HEK293 (cell line): ENCODE measurements around the gene SOWAHA.
A peak's percentile ranks its signal among the peaks of the same experiment; 100 is the strongest.

Experiments
- CTCF ChIA-PET: fragments of 350-600 bp; formaldehyde crosslinking; extraction: SDS; loops from one replicate; lab custom pipeline; 2021; ENCODE audit warnings: antibody characterized with exemption; lab: Yijun Ruan, JAX
- POLR2A ChIA-PET: fragments of 300-600 bp; formaldehyde crosslinking; extraction: SDS; loops from one replicate; lab custom pipeline; 2020; ENCODE audit warnings: antibody characterized with exemption, inconsistent platforms; lab: Yijun Ruan, JAX
- H3K27ac ChIP-seq: fragments of 200-500 bp; sonication (Bioruptor generic); 2 replicates; pipeline ENCODE4 v1.5.1; 2014; ENCODE audit warnings: low read depth, low read length, control low read depth, inconsistent platforms; ENCODE audit errors: extremely low read depth
- H3K36me3 ChIP-seq, 2 experiments: fragments of 200-500 bp in 1 of 2; sonication (Bioruptor generic) in 1 of 2; 1 replicate in 1 of 2; 2 replicates in 1 of 2; pipeline ENCODE4 v1.5.1; 2014 to 2017; ENCODE audit warnings: inconsistent platforms in 2 of 2, low read length in 2 of 2; ENCODE audit not compliant: control insufficient read depth in 2 of 2, insufficient read depth in 1 of 2
- H3K4me1 ChIP-seq: fragments of 200-500 bp; sonication (Bioruptor generic); 2 replicates; pipeline ENCODE4 v1.5.1; 2014; ENCODE audit warnings: mild to moderate bottlenecking, low read length, inconsistent platforms; ENCODE audit not compliant: control insufficient read depth, insufficient read depth
- H3K4me3 ChIP-seq: 2 replicates; pipeline ENCODE4 v1.5.1; 2011; ENCODE audit warnings: low read depth, mild to moderate bottlenecking, control low read depth, low read length, moderate library complexity
- H3K9me3 ChIP-seq: fragments of 200-500 bp; sonication (Bioruptor generic); 2 replicates; pipeline ENCODE4 v1.5.1; 2014; ENCODE audit warnings: low read depth, low read length, inconsistent platforms; ENCODE audit not compliant: control insufficient read depth, insufficient read depth
- BCL6B ChIP-seq: fragments of 450-650 bp; formaldehyde crosslinking; IDR thresholded peaks from 2 replicates; pipeline ENCODE4 v1.5.1; 2017; ENCODE audit warnings: missing biosample characterization, missing genetic modification characterization
- GFI1B ChIP-seq: fragments of 450-650 bp; formaldehyde crosslinking; IDR thresholded peaks from 2 replicates; pipeline ENCODE4 v1.5.1; 2016; ENCODE audit warnings: missing biosample characterization, missing genetic modification characterization
- GLIS2 ChIP-seq: fragments of 450-650 bp; formaldehyde crosslinking; IDR thresholded peaks from 2 replicates; pipeline ENCODE4 v1.5.1; 2016; ENCODE audit warnings: missing biosample characterization, missing genetic modification characterization
- HIC1 ChIP-seq: fragments of 450-650 bp; formaldehyde crosslinking; IDR thresholded peaks from 2 replicates; pipeline ENCODE4 v1.5.1; 2016; ENCODE audit warnings: missing biosample characterization, missing genetic modification characterization
- KLF10 ChIP-seq: fragments of 450-650 bp; IDR thresholded peaks from 2 replicates; pipeline ENCODE4 v1.5.1; 2018; ENCODE audit warnings: missing biosample characterization, mild to moderate bottlenecking, missing genetic modification characterization
- SETDB1 ChIP-seq: IDR thresholded peaks from one replicate; pipeline ENCODE4 v1.6.1; 2017; ENCODE audit warnings: mild to moderate bottlenecking, low read length, moderate library complexity, mixed read lengths; ENCODE audit not compliant: insufficient read length
- SP2 ChIP-seq: fragments of 450-650 bp; formaldehyde crosslinking; IDR thresholded peaks from 2 replicates; pipeline ENCODE4 v1.5.1; 2016; ENCODE audit warnings: missing biosample characterization, missing genetic modification characterization
- ZBTB21 ChIP-seq: fragments of 450-650 bp; formaldehyde crosslinking; IDR thresholded peaks from 2 replicates; pipeline ENCODE4 v1.5.1; 2017; ENCODE audit warnings: missing biosample characterization, missing genetic modification characterization
- ZNF140 ChIP-seq: fragments of 450-650 bp; formaldehyde crosslinking; IDR thresholded peaks from 2 replicates; pipeline ENCODE4 v1.5.1; 2016; ENCODE audit warnings: missing biosample characterization, missing genetic modification characterization
- ZNF155 ChIP-seq: fragments of 450-650 bp; formaldehyde crosslinking; IDR thresholded peaks from 2 replicates; pipeline ENCODE4 v1.5.1; 2016; ENCODE audit warnings: missing biosample characterization, missing genetic modification characterization
- ZNF558 ChIP-seq: fragments of 450-650 bp; formaldehyde crosslinking; IDR thresholded peaks from 2 replicates; pipeline ENCODE4 v1.5.1; 2016; ENCODE audit warnings: missing biosample characterization, missing genetic modification characterization
- ZNF600 ChIP-seq: fragments of 450-650 bp; formaldehyde crosslinking; IDR thresholded peaks from 2 replicates; pipeline ENCODE4 v1.5.1; 2016; ENCODE audit warnings: missing biosample characterization, missing genetic modification characterization
- ZNF610 ChIP-seq: fragments of 450-650 bp; formaldehyde crosslinking; IDR thresholded peaks from 2 replicates; pipeline ENCODE4 v1.5.1; 2016; ENCODE audit warnings: missing biosample characterization, missing genetic modification characterization, borderline replicate concordance
- ZNF624 ChIP-seq: fragments of 450-650 bp; formaldehyde crosslinking; IDR thresholded peaks from 2 replicates; pipeline ENCODE4 v1.5.1; 2017; ENCODE audit warnings: missing biosample characterization, missing genetic modification characterization
- ZNF707 ChIP-seq: fragments of 450-650 bp; formaldehyde crosslinking; IDR thresholded peaks from 2 replicates; pipeline ENCODE4 v1.5.1; 2016; ENCODE audit warnings: missing biosample characterization, missing genetic modification characterization
- ZNF791 ChIP-seq: fragments of 450-650 bp; formaldehyde crosslinking; IDR thresholded peaks from 2 replicates; pipeline ENCODE4 v1.5.1; 2016; ENCODE audit warnings: missing biosample characterization, missing genetic modification characterization
- ZNF830 ChIP-seq: fragments of 450-650 bp; IDR thresholded peaks from 2 replicates; pipeline ENCODE4 v1.5.0; 2018; ENCODE audit warnings: missing biosample characterization, missing genetic modification characterization, low read depth, mild to moderate bottlenecking, moderate library complexity
- TF ChIP-seq, protein P1 (sequence below): fragments of 450-650 bp; formaldehyde crosslinking; IDR thresholded peaks from 2 replicates; pipeline ENCODE4 v1.5.1; 2017; ENCODE audit warnings: missing biosample characterization, missing genetic modification characterization
- TF ChIP-seq, protein P2 (sequence below): fragments of 450-650 bp; formaldehyde crosslinking; IDR thresholded peaks from 2 replicates; pipeline ENCODE4 v1.5.1; 2016; ENCODE audit warnings: missing biosample characterization, missing genetic modification characterization
- TF ChIP-seq, protein P3 (sequence below): fragments of 450-650 bp; formaldehyde crosslinking; IDR thresholded peaks from 2 replicates; pipeline ENCODE4 v1.5.1; 2016; ENCODE audit warnings: missing biosample characterization, missing genetic modification characterization
- TF ChIP-seq, protein P4 (sequence below): fragments of 450-650 bp; formaldehyde crosslinking; IDR thresholded peaks from 2 replicates; pipeline ENCODE4 v1.5.1; 2016; ENCODE audit warnings: missing biosample characterization, missing genetic modification characterization
- TF ChIP-seq, protein P5 (sequence below): fragments of 450-650 bp; formaldehyde crosslinking; IDR thresholded peaks from 2 replicates; pipeline ENCODE4 v1.5.1; 2017; ENCODE audit warnings: missing biosample characterization, missing genetic modification characterization

Gene SOWAHA

DNA sequence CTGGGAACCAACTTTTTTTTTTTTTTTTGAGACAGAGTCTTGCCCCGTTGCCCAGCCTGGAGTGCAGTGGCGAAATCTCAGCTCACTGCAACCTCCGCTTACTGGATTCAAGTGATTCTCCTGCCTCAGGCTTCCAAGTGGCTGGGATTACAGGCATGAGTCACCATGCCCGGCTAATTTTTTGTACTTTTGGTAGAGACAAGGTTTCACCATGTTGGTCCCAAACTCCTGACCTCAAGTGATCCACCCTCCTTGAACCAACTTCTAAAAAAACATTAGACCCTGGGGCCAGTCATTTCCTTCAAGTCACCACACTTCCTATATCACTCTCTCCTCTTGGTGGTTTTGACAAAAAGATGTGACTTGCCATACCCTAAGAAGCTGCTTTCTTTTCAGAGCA, 28.2 kb downstream of the SOWAHA start:
- Histone ChIP-seq H3K9me3 (no peaks in the 10 kb centered on the region), H3K36me3 (no peaks in the 10 kb centered on the region), H3K4me3 (no peak overlapping the region), H3K27ac (no peak overlapping the region), H3K4me1 (no peaks in the 10 kb centered on the region)
- ChIA-PET POLR2A (no interaction called here), CTCF (no interaction called here)
- TF ChIP-seq SETDB1, result no peak
- TF ChIP-seq GFI1B, result peak; percentile 29; the same call in 1 of the 2 replicates
- TF ChIP-seq ZNF610 (tag by site-specific recombination), result no peak
- TF ChIP-seq ZNF140 (tag by site-specific recombination), result no peak
- TF ChIP-seq, protein P1, sequence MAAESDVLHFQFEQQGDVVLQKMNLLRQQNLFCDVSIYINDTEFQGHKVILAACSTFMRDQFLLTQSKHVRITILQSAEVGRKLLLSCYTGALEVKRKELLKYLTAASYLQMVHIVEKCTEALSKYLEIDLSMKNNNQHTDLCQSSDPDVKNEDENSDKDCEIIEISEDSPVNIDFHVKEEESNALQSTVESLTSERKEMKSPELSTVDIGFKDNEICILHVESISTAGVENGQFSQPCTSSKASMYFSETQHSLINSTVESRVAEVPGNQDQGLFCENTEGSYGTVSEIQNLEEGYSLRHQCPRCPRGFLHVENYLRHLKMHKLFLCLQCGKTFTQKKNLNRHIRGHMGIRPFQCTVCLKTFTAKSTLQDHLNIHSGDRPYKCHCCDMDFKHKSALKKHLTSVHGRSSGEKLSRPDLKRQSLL (tag by site-specific recombination), result no peak
- TF ChIP-seq KLF10 (tag by site-specific recombination), result no peak
- TF ChIP-seq, protein P2, sequence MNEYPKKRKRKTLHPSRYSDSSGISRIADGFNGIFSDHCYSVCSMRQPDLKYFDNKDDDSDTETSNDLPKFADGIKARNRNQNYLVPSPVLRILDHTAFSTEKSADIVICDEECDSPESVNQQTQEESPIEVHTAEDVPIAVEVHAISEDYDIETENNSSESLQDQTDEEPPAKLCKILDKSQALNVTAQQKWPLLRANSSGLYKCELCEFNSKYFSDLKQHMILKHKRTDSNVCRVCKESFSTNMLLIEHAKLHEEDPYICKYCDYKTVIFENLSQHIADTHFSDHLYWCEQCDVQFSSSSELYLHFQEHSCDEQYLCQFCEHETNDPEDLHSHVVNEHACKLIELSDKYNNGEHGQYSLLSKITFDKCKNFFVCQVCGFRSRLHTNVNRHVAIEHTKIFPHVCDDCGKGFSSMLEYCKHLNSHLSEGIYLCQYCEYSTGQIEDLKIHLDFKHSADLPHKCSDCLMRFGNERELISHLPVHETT, result no peak
- TF ChIP-seq ZNF791 (tag by site-specific recombination), result no peak

DNA sequence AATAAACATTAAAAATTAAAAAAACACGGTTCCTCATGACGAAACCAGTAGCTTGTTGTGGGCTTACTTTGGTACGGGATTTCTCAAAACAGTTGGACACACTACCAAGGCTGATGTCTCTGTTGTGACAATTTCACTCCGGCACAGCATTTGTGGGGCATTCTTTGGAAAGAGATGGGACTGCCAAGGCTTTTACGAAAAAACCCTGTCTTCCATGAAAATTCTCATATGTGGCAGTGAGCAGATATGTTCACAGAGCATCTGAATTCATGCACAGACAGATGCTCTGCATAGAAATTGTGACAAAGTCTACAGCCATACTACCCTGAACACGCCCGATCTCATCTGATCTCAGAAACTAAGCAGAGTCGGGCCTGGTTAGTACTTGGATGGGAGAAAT, 35.2 kb downstream of the SOWAHA start:
- H3K4me1 ChIP-seq, result no peaks in the 10 kb centered on the region
- H3K27ac ChIP-seq, result no peak overlapping the region
- no peak overlapping the region for H3K4me3 ChIP-seq
- TF ChIP-seq ZNF707 (no peak), ZNF791 (tag by site-specific recombination) (no peak), BCL6B (tag by site-specific recombination) (no peak), ZNF624 (tag by site-specific recombination) (no peak), ZBTB21 (no peak), ZNF155 (tag by site-specific recombination) (no peak), GLIS2 (tag by site-specific recombination) (no peak), HIC1 (no peak), SETDB1 (no peak), ZNF558 (tag by site-specific recombination) (no peak), ZNF830 (no peak), SP2 (tag by site-specific recombination) (no peak), KLF10 (tag by site-specific recombination) (no peak), ZNF600 (tag by site-specific recombination) (no peak)
- TF ChIP-seq, protein P3, sequence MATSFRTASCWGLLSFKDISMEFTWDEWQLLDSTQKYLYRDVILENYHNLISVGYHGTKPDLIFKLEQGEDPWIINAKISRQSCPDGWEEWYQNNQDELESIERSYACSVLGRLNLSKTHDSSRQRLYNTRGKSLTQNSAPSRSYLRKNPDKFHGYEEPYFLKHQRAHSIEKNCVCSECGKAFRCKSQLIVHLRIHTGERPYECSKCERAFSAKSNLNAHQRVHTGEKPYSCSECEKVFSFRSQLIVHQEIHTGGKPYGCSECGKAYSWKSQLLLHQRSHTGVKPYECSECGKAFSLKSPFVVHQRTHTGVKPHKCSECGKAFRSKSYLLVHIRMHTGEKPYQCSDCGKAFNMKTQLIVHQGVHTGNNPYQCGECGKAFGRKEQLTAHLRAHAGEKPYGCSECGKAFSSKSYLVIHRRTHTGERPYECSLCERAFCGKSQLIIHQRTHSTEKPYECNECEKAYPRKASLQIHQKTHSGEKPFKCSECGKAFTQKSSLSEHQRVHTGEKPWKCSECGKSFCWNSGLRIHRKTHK (tag by site-specific recombination), result no peak
- TF ChIP-seq, protein P4, sequence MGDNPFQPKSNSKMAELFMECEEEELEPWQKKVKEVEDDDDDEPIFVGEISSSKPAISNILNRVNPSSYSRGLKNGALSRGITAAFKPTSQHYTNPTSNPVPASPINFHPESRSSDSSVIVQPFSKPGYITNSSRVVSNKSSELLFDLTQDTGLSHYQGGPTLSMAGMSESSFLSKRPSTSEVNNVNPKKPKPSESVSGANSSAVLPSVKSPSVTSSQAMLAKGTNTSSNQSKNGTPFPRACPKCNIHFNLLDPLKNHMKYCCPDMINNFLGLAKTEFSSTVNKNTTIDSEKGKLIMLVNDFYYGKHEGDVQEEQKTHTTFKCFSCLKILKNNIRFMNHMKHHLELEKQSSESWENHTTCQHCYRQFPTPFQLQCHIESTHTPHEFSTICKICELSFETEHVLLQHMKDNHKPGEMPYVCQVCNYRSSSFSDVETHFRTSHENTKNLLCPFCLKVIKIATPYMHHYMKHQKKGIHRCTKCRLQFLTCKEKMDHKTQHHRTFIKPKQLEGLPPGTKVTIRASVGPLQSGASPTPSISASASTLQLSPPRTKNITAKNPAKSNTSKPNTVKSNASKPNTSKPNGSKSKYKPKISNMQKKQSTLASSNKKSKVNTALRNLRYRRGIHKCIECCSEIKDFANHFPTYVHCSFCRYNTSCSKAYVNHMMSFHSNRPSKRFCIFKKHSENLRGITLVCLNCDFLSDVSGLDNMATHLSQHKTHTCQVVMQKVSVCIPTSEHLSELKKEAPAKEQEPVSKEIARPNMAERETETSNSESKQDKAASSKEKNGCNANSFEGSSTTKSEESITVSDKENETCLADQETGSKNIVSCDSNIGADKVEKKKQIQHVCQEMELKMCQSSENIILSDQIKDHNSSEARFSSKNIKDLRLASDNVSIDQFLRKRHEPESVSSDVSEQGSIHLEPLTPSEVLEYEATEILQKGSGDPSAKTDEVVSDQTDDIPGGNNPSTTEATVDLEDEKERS (tag by site-specific recombination), result no peak
- TF ChIP-seq, protein P5, sequence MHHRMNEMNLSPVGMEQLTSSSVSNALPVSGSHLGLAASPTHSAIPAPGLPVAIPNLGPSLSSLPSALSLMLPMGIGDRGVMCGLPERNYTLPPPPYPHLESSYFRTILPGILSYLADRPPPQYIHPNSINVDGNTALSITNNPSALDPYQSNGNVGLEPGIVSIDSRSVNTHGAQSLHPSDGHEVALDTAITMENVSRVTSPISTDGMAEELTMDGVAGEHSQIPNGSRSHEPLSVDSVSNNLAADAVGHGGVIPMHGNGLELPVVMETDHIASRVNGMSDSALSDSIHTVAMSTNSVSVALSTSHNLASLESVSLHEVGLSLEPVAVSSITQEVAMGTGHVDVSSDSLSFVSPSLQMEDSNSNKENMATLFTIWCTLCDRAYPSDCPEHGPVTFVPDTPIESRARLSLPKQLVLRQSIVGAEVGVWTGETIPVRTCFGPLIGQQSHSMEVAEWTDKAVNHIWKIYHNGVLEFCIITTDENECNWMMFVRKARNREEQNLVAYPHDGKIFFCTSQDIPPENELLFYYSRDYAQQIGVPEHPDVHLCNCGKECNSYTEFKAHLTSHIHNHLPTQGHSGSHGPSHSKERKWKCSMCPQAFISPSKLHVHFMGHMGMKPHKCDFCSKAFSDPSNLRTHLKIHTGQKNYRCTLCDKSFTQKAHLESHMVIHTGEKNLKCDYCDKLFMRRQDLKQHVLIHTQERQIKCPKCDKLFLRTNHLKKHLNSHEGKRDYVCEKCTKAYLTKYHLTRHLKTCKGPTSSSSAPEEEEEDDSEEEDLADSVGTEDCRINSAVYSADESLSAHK, result no peak
- no peaks in the 10 kb centered on the region for H3K9me3 ChIP-seq
- H3K36me3 ChIP-seq, result no peaks in the 10 kb centered on the region
- ChIA-PET CTCF (interaction anchor here (0.7 kb wide), 1 partner anchor 722 kb away, joined by 5 read pairs; no protein-coding TSS in a partner anchor), POLR2A (interaction anchor here (0.7 kb wide), 1 partner anchor 19 kb away, joined by 5 read pairs; no protein-coding TSS in a partner anchor)
